ENCODE results near the gene MTUS2.

DNA sequence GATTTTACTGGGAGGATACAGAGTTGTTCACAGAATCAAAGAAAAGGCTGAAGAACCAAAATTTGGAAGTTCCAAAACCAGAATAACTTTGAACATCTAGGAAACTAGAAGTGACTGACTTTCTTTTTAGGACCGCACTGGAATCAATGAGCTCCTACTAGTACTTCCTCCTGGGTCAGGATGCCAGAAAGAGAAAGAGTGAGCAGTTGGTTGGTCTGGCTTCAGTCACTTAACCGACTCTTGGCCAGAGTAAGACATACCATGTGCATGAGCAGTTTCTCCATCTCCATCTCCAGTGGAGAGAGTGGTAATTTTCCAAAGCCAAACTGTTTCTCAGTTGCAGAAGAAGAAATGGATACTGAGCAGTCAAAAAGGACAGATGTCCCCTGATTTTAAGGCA lies 27.1 kb upstream of the MTUS2 start:
- TF ChIP-seq ZNF24 (IDR thresholded peaks at IDR 0.05) (no peak), STAT3 (IDR thresholded peaks at IDR 0.05; ENCODE audit: low read depth, low read length) (no peak), POLR2A (IDR thresholded peaks at IDR 0.05; ENCODE audit: low read depth, low read length) (no peak), KAT2A (conservative IDR thresholded peaks at IDR 0.05; ENCODE audit: control insufficient read depth, low read depth, low read length) (no peak), ESRRA (IDR thresholded peaks at IDR 0.05; ENCODE audit: low read length) (no peak), POLR2AphosphoS5 (IDR thresholded peaks at IDR 0.05; ENCODE audit: low read length) (no peak)
- TF ChIP-seq, protein P1, sequence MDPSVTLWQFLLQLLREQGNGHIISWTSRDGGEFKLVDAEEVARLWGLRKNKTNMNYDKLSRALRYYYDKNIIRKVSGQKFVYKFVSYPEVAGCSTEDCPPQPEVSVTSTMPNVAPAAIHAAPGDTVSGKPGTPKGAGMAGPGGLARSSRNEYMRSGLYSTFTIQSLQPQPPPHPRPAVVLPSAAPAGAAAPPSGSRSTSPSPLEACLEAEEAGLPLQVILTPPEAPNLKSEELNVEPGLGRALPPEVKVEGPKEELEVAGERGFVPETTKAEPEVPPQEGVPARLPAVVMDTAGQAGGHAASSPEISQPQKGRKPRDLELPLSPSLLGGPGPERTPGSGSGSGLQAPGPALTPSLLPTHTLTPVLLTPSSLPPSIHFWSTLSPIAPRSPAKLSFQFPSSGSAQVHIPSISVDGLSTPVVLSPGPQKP (IDR thresholded peaks at IDR 0.05; ENCODE audit: low read depth, low read length) = no peak
